Uterus (tissue), 4 donors: ENCODE results near the gene LCE3D. TPM values are rescaled to one million over a fixed set of nuclear protein-coding genes. Genes with fewer than 3 reads are reported as not detected.
"Not testable (repeated sequence)": the region's sequence is repeated elsewhere in the genome, so short reads cannot be mapped to it uniquely, and the experiment has no call there.

Experiments
- DNase-seq, 2 donors: peaks; one replicate each; pipeline ENCODE4 v3.0.0-alpha.2; 2019 to 2020
- H3K27ac ChIP-seq, 2 donors: fragments of 200-600 bp; sonication (generic); 1 replicate in 1 of 2; 2 replicates in 1 of 2; pipeline ENCODE4 v1.5.1; 2016 to 2018
- H3K27me3 ChIP-seq, 2 donors: fragments of 200-600 bp; sonication (generic); one replicate each; pipeline ENCODE4 v1.5.1; 2018 to 2019; ENCODE audit warnings: control low read depth in 1 of 2
- H3K36me3 ChIP-seq, 2 donors: fragments of 200-600 bp; sonication (generic); one replicate each; pipeline ENCODE4 v1.5.1; 2019; ENCODE audit warnings: control low read depth in 1 of 2
- H3K4me1 ChIP-seq, 2 donors: fragments of 200-600 bp; sonication (generic); one replicate each; pipeline ENCODE4 v1.5.1; 2018 to 2019; ENCODE audit warnings: control low read depth in 1 of 2
- H3K4me3 ChIP-seq, 2 donors: fragments of 200-600 bp; sonication (generic); 1 replicate in 1 of 2; 2 replicates in 1 of 2; pipeline ENCODE4 v1.5.1; 2018 to 2019; ENCODE audit warnings: mild to moderate bottlenecking in 1 of 2
- H3K9me3 ChIP-seq, 2 donors: fragments of 200-600 bp; sonication (generic); one replicate each; pipeline ENCODE4 v1.5.1; 2019; ENCODE audit warnings: control low read depth in 1 of 2
- CTCF ChIP-seq, 4 experiments: fragments of 200-600 bp in 2 of 4; fragments of 450-650 bp in 2 of 4; sonication (generic) in 2 of 4; IDR thresholded peaks; one replicate each; pipeline ENCODE4 v1.5.1; 2016 to 2019; ENCODE audit warnings: antibody characterized with exemption in 4 of 4, mild to moderate bottlenecking in 2 of 4, moderate library complexity in 1 of 4
- POLR2A ChIP-seq, 2 donors: fragments of 450-650 bp; IDR thresholded peaks; one replicate each; pipeline ENCODE4 v1.6.1; 2016; ENCODE audit warnings: antibody characterized with exemption in 2 of 2, mild to moderate bottlenecking in 1 of 2, moderate library complexity in 1 of 2
- intact Hi-C: fragments of 100-400 bp; cut with DNase I; formaldehyde crosslinking; loops from one replicate; pipeline ENCODE4 v1.15.1; 2023; ENCODE audit warnings: low total_unique reads
- total RNA-seq, 4 donors: library from RNA; depleted of rRNA in 3 of 4; stranded (reverse); fragments of >200 nt in 3 of 4; gene quantifications; one replicate each; pipeline versions ENCODE4 v1.1.0 to v1.2.4, GENCODE V29; 2014 to 2023
- donor health status: DM: yes; HTN: yes; CAD: no.

Gene LCE3D
- total RNA-seq, 4 donors from 2014 or later, result not detected

- TF ChIP-seq CTCF (IDR thresholded peaks at IDR 0.05) (no peak), POLR2A (IDR thresholded peaks at IDR 0.05) (no peak)
- Histone ChIP-seq H3K9me3 (no peaks in the 10 kb centered on the region), H3K27ac (no peak within 1 kb of the TSS), H3K27me3 (no peaks in the 10 kb centered on the region), H3K4me1 (no peaks in the 10 kb centered on the region), H3K36me3 (no peaks in the 10 kb centered on the region), H3K4me3 (no peak within 1 kb of the TSS)
- intact Hi-C loops, result no loop called here
- no peak for DNase-seq
Measured at GRCh38 chr1:152613511-152613910, 33.2 kb upstream of the LCE3D start, which contains the start of gene LCE3B. Gene LCE3B (plus strand): TSS chr1:152613811. CDS start chr1:152613811, 0 bp downstream.

- no peaks in the 10 kb centered on the region for H3K36me3 ChIP-seq
- no peak for DNase-seq
- no peak within 1 kb of the TSS for H3K4me3 ChIP-seq
- H3K27ac ChIP-seq, result no peak within 1 kb of the TSS
- no peaks in the 10 kb centered on the region for H3K9me3 ChIP-seq
- TF ChIP-seq POLR2A (IDR thresholded peaks at IDR 0.05), result no peak
- TF ChIP-seq CTCF (IDR thresholded peaks at IDR 0.05), result no peak
- intact Hi-C loops, result no loop called here
- no peaks in the 10 kb centered on the region for H3K4me1 ChIP-seq
- H3K27me3 ChIP-seq, result no peaks in the 10 kb centered on the region
Measured at GRCh38 chr1:152599934-152600333, 19.6 kb upstream of the LCE3D start, which contains the start of gene LCE3C. Gene LCE3C (plus strand): TSS chr1:152600234. CDS start chr1:152600732, 498 bp downstream.

GRCh38 chr1:152596986-152597385 lies 16.7 kb upstream of the LCE3D start:
- intact Hi-C loops, result no loop called here
- no peaks in the 10 kb centered on the region for H3K4me1 ChIP-seq
- TF ChIP-seq POLR2A (IDR thresholded peaks at IDR 0.05) (no peak), CTCF (IDR thresholded peaks at IDR 0.05) (no peak)
- no peaks in the 10 kb centered on the region for H3K9me3 ChIP-seq
- no peaks in the 10 kb centered on the region for H3K36me3 ChIP-seq
- no peaks in the 10 kb centered on the region for H3K27me3 ChIP-seq
- H3K27ac ChIP-seq, result no peak overlapping the region
- no peak overlapping the region for H3K4me3 ChIP-seq
- DNase-seq, result no peak

- intact Hi-C loops, result no loop called here
- Histone ChIP-seq H3K4me3 (no peak overlapping the region), H3K27me3 (no peaks in the 10 kb centered on the region), H3K9me3 (no peaks in the 10 kb centered on the region), H3K4me1 (no peaks in the 10 kb centered on the region), H3K36me3 (no peaks in the 10 kb centered on the region), H3K27ac (no peak overlapping the region)
- no peak for DNase-seq
- no peak for TF ChIP-seq CTCF (IDR thresholded peaks at IDR 0.05)
- no peak for TF ChIP-seq POLR2A (IDR thresholded peaks at IDR 0.05)
Measured at GRCh38 chr1:152585586-152585985, 5.3 kb upstream of the LCE3D start.

GRCh38 chr1:152582647-152583046 lies 2.3 kb upstream of the LCE3D start:
- no peaks in the 10 kb centered on the region for H3K36me3 ChIP-seq
- H3K27ac ChIP-seq, result no peak overlapping the region
- H3K4me1 ChIP-seq, result no peaks in the 10 kb centered on the region
- TF ChIP-seq POLR2A (IDR thresholded peaks at IDR 0.05), result no peak
- H3K9me3 ChIP-seq, result no peaks in the 10 kb centered on the region
- H3K4me3 ChIP-seq, result no peak overlapping the region
- intact Hi-C loops, result no loop called here
- no peaks in the 10 kb centered on the region for H3K27me3 ChIP-seq
- no peak for DNase-seq

- H3K9me3 ChIP-seq, DNase-seq, H3K27ac ChIP-seq, H3K27me3 ChIP-seq, intact Hi-C loops, H3K36me3 ChIP-seq, H3K4me1 ChIP-seq, H3K4me3 ChIP-seq: not testable (repeated sequence)
Measured at GRCh38 chr1:152579526-152579925, 790 bp downstream of the LCE3D start.
